CD4-positive, alpha-beta memory T cell (primary cell): ENCODE results near the gene TOMM40. TPM values are rescaled to one million over a fixed set of nuclear protein-coding genes. Genes with fewer than 3 reads are reported as not detected.

Experiments
- CTCF ChIA-PET: fragments of 350-600 bp; sonication (Branson Sonifier 250); formaldehyde crosslinking; loops from one replicate; lab custom pipeline; 2021; ENCODE audit warnings: inconsistent platforms; ENCODE audit not compliant: partially characterized antibody; lab: Charles Lee
- POLR2A ChIA-PET: fragments of 350-600 bp; sonication (Branson Sonifier 250); formaldehyde crosslinking; loops from one replicate; lab custom pipeline; 2021; ENCODE audit not compliant: partially characterized antibody; lab: Charles Lee
- DNase-seq, 5 donors: peaks; one replicate each; pipeline versions ENCODE4 v3.0.0 to v3.0.0-alpha.2; 2020 to 2022; ENCODE audit warnings: mixed read lengths in 1 of 5
- H3K27ac ChIP-seq: one replicate; pipeline ENCODE4 v1.7.0; 2013; ENCODE audit warnings: low read depth, low read length
- H3K27me3 ChIP-seq: 2 replicates; pipeline ENCODE4 v1.7.0; 2013; ENCODE audit warnings: mild to moderate bottlenecking, low read length, moderate library complexity; ENCODE audit not compliant: insufficient read depth
- H3K36me3 ChIP-seq: 2 replicates; pipeline ENCODE4 v1.7.0; 2013; ENCODE audit warnings: mild to moderate bottlenecking, low read length, moderate library complexity; ENCODE audit not compliant: insufficient read depth
- H3K4me1 ChIP-seq: 2 replicates; pipeline ENCODE4 v1.7.0; 2013; ENCODE audit warnings: mild to moderate bottlenecking, low read length, moderate library complexity; ENCODE audit not compliant: insufficient read depth
- H3K4me3 ChIP-seq, 2 donors: one replicate each; pipeline ENCODE4 v1.7.0; 2013; ENCODE audit warnings: low read length in 2 of 2, mild to moderate bottlenecking in 1 of 2
- H3K9me3 ChIP-seq, 2 donors: one replicate each; pipeline ENCODE4 v1.7.0; 2013; ENCODE audit warnings: low read length in 2 of 2, control low read depth in 1 of 2; ENCODE audit not compliant: control insufficient read depth in 1 of 2
- H3K27ac Mint-ChIP-seq, 7 donors: one replicate each; pipeline ENCODE4 v1.8.0; 2020 to 2021; ENCODE audit warnings: mixed read lengths in 7 of 7, mild to moderate bottlenecking in 6 of 7, inconsistent platforms in 3 of 7, moderate library complexity in 3 of 7
- H3K27me3 Mint-ChIP-seq, 2 donors: one replicate each; pipeline ENCODE4 v1.8.0; 2020 to 2021; ENCODE audit warnings: mixed read lengths in 2 of 2
- H3K36me3 Mint-ChIP-seq, 2 donors: one replicate each; pipeline ENCODE4 v1.8.0; 2020 to 2021; ENCODE audit warnings: mixed read lengths in 2 of 2, inconsistent platforms in 1 of 2, mild to moderate bottlenecking in 1 of 2
- H3K4me1 Mint-ChIP-seq, 4 donors: one replicate each; pipeline ENCODE4 v1.8.0; 2020 to 2021; ENCODE audit warnings: mixed read lengths in 4 of 4, mild to moderate bottlenecking in 1 of 4
- H3K4me3 Mint-ChIP-seq, 8 donors: one replicate each; pipeline ENCODE4 v1.8.0; 2020 to 2021; ENCODE audit warnings: mixed read lengths in 8 of 8, mild to moderate bottlenecking in 7 of 8, moderate library complexity in 6 of 8, inconsistent platforms in 3 of 8
- H3K9me3 Mint-ChIP-seq, 8 donors: one replicate each; pipeline ENCODE4 v1.8.0; 2020 to 2021; ENCODE audit warnings: mixed read lengths in 8 of 8, mild to moderate bottlenecking in 5 of 8, inconsistent platforms in 3 of 8, moderate library complexity in 1 of 8
- intact Hi-C: fragments of 100-400 bp; cut with micrococcal nuclease; formaldehyde crosslinking; loops from one replicate; pipeline ENCODE4 v1.15.1; 2023
- polyA plus RNA-seq, 2 donors: library from polyadenylated mRNA; unstranded; fragments of 300-500 nt; fragmentation: Illumina TruSeq; gene quantifications; one replicate each; pipeline ENCODE4 v1.2.3, GENCODE V29; 2021
- total RNA-seq, 2 experiments: library from RNA; stranded (reverse); gene quantifications; one replicate each; pipeline ENCODE4 v1.2.3, GENCODE V29; 2021

The TOMM40 gene
- total and polyA plus RNA-seq, 4 experiments from 2014 or later = 30.9 to 43.6 (median 33.7) TPM

DNA sequence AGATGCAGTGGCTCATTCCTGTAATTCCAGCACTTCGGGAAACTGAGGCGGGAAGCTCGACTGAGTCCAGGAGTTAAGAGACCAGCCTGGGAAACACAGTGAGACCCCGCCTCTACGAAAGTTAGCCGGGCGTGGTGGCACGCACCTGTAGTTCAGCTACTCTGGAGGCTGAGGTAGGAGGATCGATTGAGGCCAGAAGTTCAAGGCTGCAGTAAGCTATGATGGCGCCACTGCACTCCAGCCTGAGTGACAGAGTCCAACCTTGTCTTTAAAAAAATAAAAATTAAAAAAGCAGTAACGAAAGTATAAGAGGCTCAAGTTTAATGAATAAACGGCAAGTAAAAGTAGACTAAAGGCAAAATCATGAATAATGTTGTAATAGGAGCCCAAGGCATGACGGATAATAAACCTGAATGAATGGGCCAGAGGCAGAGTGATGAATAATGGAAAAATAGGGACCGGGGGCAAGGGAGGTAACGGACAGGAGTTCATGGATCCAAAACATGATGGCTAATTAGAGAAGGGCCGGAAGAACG lies 1.2 kb upstream of the TOMM40 start:
- intact Hi-C loops = loop anchor here (1.0 to 5.0 kb wide), 6 partner anchors 43 to 517 kb away; partner anchors contain the start of genes BCL3, BLOC1S3, CLPTM1 and NECTIN2
- H3K27ac Mint-ChIP-seq = peak overlapping the region; percentile 83 to 97 (median 95)
- ChIA-PET POLR2A (interaction anchor here (0.6 to 1.4 kb wide), 6 partner anchors 16 to 288 kb away, joined by 3 to 13 read pairs (median 8); partner anchors contain the start of genes APOE, BLOC1S3, CLASRP and CLPTM1), CTCF (no interaction called here)
- peak overlapping the region; percentile 80 to 95 (median 89) for H3K4me3 Mint-ChIP-seq
- H3K4me1 ChIP-seq = peaks cover 22% of the 10 kb centered on the region
- H3K9me3 ChIP-seq = no peaks in the 10 kb centered on the region
- no peak for DNase-seq
- peaks cover 0 to 6% (median 0%) of the 10 kb centered on the region in 8 donors for H3K9me3 Mint-ChIP-seq
- no peaks in the 10 kb centered on the region for H3K27me3 Mint-ChIP-seq
- H3K4me1 Mint-ChIP-seq = peaks cover 19 to 35% (median 28%) of the 10 kb centered on the region in 4 donors
- peak overlapping the region; percentile 83 for H3K27ac ChIP-seq
- H3K36me3 Mint-ChIP-seq = peaks cover 13 to 23% of the 10 kb centered on the region in 2 donors
- peaks cover 21% of the 10 kb centered on the region for H3K36me3 ChIP-seq
- no peaks in the 10 kb centered on the region for H3K27me3 ChIP-seq
- H3K4me3 ChIP-seq = peak overlapping the region; percentile 36 to 59

DNA sequence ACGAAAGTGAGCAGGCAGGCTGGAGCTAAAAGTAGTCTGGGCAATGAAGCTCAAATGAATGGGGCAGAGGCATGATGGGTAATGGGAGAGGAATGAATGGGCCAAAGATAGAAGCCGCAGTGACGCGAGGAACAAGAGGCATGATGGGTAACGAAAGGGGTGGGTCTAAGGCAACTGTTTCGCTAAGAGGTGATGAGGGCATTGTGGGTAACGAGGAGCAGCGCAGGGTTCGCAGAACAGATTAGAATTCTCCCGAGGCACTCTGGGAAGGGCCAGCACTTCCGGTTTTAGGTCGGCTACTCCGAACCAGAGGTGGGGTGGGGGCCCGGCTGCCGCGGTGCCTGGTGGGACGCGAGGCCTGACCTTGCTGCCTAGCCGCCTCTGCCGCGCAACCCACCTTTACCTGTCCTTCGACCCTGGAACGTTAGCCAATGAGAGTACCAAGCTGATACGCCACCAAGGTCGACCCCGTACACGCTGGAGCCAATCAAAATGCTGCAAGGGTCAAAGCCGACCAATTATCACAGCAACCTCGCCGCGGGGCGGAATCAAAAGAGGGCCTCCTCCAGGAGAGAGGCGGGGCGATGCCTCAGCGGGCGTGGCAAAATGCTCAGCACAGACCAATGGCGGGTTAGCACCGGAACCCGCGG lies 563 bp upstream of the TOMM40 start:
- Mint-ChIP-seq H3K36me3 (peaks cover 16 to 26% of the 10 kb centered on the region in 2 donors), H3K27ac (peak overlapping the region; percentile 83 to 97 (median 95)), H3K27me3 (no peaks in the 10 kb centered on the region), H3K4me3 (peak overlapping the region; percentile 80 to 95 (median 89)), H3K4me1 (peaks cover 19 to 35% (median 28%) of the 10 kb centered on the region in 4 donors), H3K9me3 (peaks cover 0 to 6% (median 0%) of the 10 kb centered on the region in 8 donors)
- Histone ChIP-seq H3K36me3 (peaks cover 24% of the 10 kb centered on the region), H3K27me3 (no peaks in the 10 kb centered on the region), H3K4me3 (peak overlapping the region; percentile 36 to 59), H3K27ac (peak overlapping the region; percentile 83), H3K9me3 (no peaks in the 10 kb centered on the region), H3K4me1 (peaks cover 22% of the 10 kb centered on the region)
- intact Hi-C loops = loop anchor here (1.0 to 5.0 kb wide), 6 partner anchors 44 to 517 kb away; partner anchors contain the start of genes BCL3, BLOC1S3, CLPTM1 and NECTIN2
- CTCF ChIA-PET = no interaction called here
- POLR2A ChIA-PET = interaction anchor here (0.6 to 1.4 kb wide), 9 partner anchors 15 to 973 kb away, joined by 3 to 13 read pairs (median 4); partner anchors contain the start of genes APOE, BLOC1S3, CLASRP and CLPTM1
- DNase-seq = peak; percentile 100

DNA sequence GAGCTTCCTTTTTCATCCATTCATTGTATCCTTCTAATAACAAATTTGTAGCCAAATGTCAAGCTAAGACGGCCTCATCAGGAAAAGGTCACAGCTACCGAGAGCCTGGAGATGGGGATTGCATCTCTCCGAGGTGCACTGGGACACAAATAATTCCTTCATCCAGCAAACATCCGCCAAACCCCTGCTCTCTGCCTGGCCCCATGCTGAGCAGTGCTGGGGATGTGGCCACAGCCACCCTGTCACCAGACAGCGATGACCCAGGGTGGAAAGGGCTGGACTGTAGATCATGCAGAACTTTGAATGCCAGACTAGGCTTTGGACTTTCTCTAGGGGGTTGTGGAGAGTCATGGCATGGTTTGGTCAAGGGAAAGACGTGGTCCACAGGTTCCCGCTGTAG lies 1.9 kb downstream of the TOMM40 start:
- no peak for DNase-seq
- ChIA-PET CTCF (interaction anchor here (1.0 to 1.5 kb wide), 3 partner anchors 10 to 59 kb away, joined by 3 to 5 read pairs (median 4); no protein-coding TSS in a partner anchor), POLR2A (no interaction called here)
- H3K9me3 ChIP-seq = no peaks in the 10 kb centered on the region
- H3K4me3 ChIP-seq = no peak overlapping the region
- peaks cover 0 to 6% (median 0%) of the 10 kb centered on the region in 8 donors for H3K9me3 Mint-ChIP-seq
- H3K36me3 ChIP-seq = peaks cover 38% of the 10 kb centered on the region
- H3K4me3 Mint-ChIP-seq = peak overlapping the region; percentile 52 to 94 (median 82)
- H3K27me3 ChIP-seq = no peaks in the 10 kb centered on the region
- no peaks in the 10 kb centered on the region for H3K27me3 Mint-ChIP-seq
- peaks cover 22% of the 10 kb centered on the region for H3K4me1 ChIP-seq
- intact Hi-C loops = loop anchor here (5.0 kb wide), 3 partner anchors 109 to 514 kb away; partner anchors contain the start of genes BCL3, POLR1G, PPP1R13L and RELB
- no peak overlapping the region for H3K27ac ChIP-seq
- peak overlapping the region in 6 of 7 donors; percentile 53 to 93 (median 67) for H3K27ac Mint-ChIP-seq
- H3K36me3 Mint-ChIP-seq = peaks cover 29 to 43% of the 10 kb centered on the region in 2 donors
- H3K4me1 Mint-ChIP-seq = peaks cover 19 to 35% (median 27%) of the 10 kb centered on the region in 4 donors

DNA sequence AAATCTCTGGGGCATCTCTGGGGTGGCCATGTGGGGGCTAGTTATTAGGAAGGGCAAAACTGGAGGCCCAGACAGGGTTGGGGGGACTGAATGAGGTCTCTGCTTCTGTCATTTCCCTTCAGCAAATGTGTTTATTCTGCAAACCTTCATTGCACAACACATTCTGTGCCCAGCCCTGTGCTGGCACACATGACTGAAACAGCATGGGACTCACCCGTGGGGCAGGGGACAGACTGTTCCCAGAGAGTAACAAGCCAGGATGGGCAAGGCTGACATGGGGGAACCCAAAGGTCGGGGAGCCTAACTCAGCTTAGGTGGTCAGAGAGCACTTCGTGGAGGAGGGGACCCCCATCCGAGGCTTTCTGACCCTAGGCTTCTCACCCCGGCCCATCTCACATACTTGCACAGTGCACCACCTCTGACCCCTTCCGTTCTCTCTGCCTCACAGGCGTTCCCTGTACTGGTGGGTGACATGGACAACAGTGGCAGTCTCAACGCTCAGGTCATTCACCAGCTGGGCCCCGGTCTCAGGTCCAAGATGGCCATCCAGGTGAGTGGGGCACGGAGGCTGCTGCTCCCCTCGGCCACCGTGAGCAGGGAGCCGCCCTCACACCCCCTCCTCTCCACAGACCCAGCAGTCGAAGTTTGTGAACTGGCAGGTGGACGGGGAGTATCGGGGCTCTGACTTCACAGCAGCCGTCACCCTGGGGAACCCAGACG lies 2.4 kb downstream of the TOMM40 start:
- Histone ChIP-seq H3K4me3 (no peak overlapping the region), H3K4me1 (peaks cover 22% of the 10 kb centered on the region), H3K36me3 (peaks cover 41% of the 10 kb centered on the region), H3K27ac (no peak overlapping the region), H3K27me3 (no peaks in the 10 kb centered on the region), H3K9me3 (no peaks in the 10 kb centered on the region)
- ChIA-PET CTCF (interaction anchor here (1.0 to 1.5 kb wide), 2 partner anchors 9 to 10 kb away, joined by 3 to 4 read pairs; no protein-coding TSS in a partner anchor), POLR2A (no interaction called here)
- peak overlapping the region in 2 of 7 donors; percentile 64 to 66 for H3K27ac Mint-ChIP-seq
- peaks cover 29 to 47% of the 10 kb centered on the region in 2 donors for H3K36me3 Mint-ChIP-seq
- peaks cover 0 to 8% (median 0%) of the 10 kb centered on the region in 8 donors for H3K9me3 Mint-ChIP-seq
- DNase-seq = no peak
- H3K27me3 Mint-ChIP-seq = no peaks in the 10 kb centered on the region
- intact Hi-C loops = loop anchor here (5.0 kb wide), 3 partner anchors 109 to 514 kb away; partner anchors contain the start of genes BCL3, POLR1G, PPP1R13L and RELB
- H3K4me3 Mint-ChIP-seq = peak overlapping the region in 6 of 8 donors; percentile 32 to 94 (median 80)
- H3K4me1 Mint-ChIP-seq = peaks cover 19 to 35% (median 27%) of the 10 kb centered on the region in 4 donors

DNA sequence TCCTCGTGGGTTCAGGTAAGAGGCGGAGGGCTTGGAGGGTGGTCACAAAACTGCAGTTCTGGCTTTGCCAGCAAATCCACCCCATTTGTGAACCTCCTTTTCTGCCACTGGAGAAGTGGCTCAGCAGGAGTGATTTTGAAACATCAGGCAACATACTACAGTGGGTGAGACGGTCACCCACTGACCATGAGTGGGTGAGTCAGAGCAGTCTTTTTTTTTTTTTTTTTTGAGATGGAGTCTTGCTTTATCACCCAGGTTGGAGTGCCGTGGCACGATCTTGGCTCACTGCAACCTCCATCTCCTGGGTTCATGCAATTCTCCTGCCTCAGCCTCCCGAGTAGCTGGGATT lies 3.0 kb downstream of the TOMM40 start:
- Mint-ChIP-seq H3K4me1 (peaks cover 18 to 33% (median 26%) of the 10 kb centered on the region in 4 donors), H3K36me3 (peaks cover 29 to 47% of the 10 kb centered on the region in 2 donors), H3K4me3 (peak overlapping the region in 1 of 8 donors; percentile 6), H3K27ac (no peak overlapping the region), H3K9me3 (peaks cover 0 to 8% (median 0%) of the 10 kb centered on the region in 8 donors), H3K27me3 (no peaks in the 10 kb centered on the region)
- H3K4me3 ChIP-seq = no peak overlapping the region
- DNase-seq = no peak
- intact Hi-C loops = loop anchor here (5.0 kb wide), 3 partner anchors 108 to 513 kb away; partner anchors contain the start of genes BCL3, POLR1G, PPP1R13L and RELB
- ChIA-PET POLR2A (no interaction called here), CTCF (interaction anchor here (1.1 kb wide), 1 partner anchor 10 kb away, joined by 3 read pairs; no protein-coding TSS in a partner anchor)
- H3K36me3 ChIP-seq = peaks cover 41% of the 10 kb centered on the region
- peaks cover 22% of the 10 kb centered on the region for H3K4me1 ChIP-seq
- no peak overlapping the region for H3K27ac ChIP-seq
- no peaks in the 10 kb centered on the region for H3K9me3 ChIP-seq
- H3K27me3 ChIP-seq = no peaks in the 10 kb centered on the region

DNA sequence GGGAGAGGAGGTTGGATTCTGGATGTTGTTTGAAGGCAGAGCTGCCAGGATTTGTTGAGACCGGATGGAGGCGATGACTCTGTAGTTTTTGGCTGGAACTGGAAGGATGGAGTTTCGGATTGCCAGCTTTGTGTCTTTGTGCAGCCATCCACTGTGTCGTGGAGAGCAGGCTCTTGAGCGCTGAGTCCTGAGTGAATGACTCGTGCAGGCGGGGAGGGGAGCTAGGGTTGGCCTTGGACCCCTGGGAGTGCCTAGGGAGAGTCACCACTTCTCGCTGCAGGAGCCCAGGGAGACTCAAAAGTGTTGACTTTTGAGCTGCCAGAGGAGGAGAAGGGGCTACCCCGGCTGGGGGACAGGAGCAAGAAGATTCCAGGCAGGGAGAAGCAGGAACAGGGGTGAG lies 3.9 kb downstream of the TOMM40 start:
- ChIA-PET POLR2A (no interaction called here), CTCF (interaction anchor here (1.1 kb wide), 1 partner anchor 9 kb away, joined by 3 read pairs; no protein-coding TSS in a partner anchor)
- no peak for DNase-seq
- H3K27me3 ChIP-seq = no peaks in the 10 kb centered on the region
- intact Hi-C loops = loop anchor here (5.0 kb wide), 3 partner anchors 107 to 512 kb away; partner anchors contain the start of genes BCL3, POLR1G, PPP1R13L and RELB
- Mint-ChIP-seq H3K36me3 (peaks cover 29 to 52% of the 10 kb centered on the region in 2 donors), H3K4me1 (peaks cover 16 to 32% (median 24%) of the 10 kb centered on the region in 4 donors), H3K27ac (peak overlapping the region in 1 of 7 donors; percentile 37), H3K27me3 (no peaks in the 10 kb centered on the region), H3K9me3 (peaks cover 0 to 8% (median 0%) of the 10 kb centered on the region in 8 donors), H3K4me3 (no peak overlapping the region)
- H3K4me3 ChIP-seq = no peak overlapping the region
- H3K27ac ChIP-seq = no peak overlapping the region
- H3K4me1 ChIP-seq = peaks cover 15% of the 10 kb centered on the region
- H3K9me3 ChIP-seq = no peaks in the 10 kb centered on the region
- H3K36me3 ChIP-seq = peaks cover 41% of the 10 kb centered on the region
